Neural cell (in vitro differentiated cells): ENCODE results near the gene ANKRD62.

Experiments used
- CTCF ChIP-seq: fragments of 450-650 bp; IDR thresholded peaks from 2 replicates; pipeline ENCODE4 v1.5.1; 2014; ENCODE audit warnings: antibody characterized with exemption, mild to moderate bottlenecking, moderate library complexity; ENCODE audit not compliant: poor library complexity, severe bottlenecking
- EP300 ChIP-seq: fragments of 450-650 bp; conservative IDR thresholded peaks from 2 replicates; pipeline ENCODE4 v1.6.1; 2014; ENCODE audit warnings: antibody characterized with exemption, mild to moderate bottlenecking, moderate library complexity; ENCODE audit not compliant: poor library complexity, severe bottlenecking
- EZH2 ChIP-seq: fragments of 200-600, 300-800 bp; shearing (Covaris generic), sonication (generic); IDR thresholded peaks from 2 replicates; pipeline ENCODE4 v1.6.1; 2014; ENCODE audit warnings: antibody characterized with exemption, low read length, borderline replicate concordance, mild to moderate bottlenecking; ENCODE audit not compliant: insufficient read depth, poor library complexity, severe bottlenecking
- MXI1 ChIP-seq: fragments of 450-650 bp; conservative IDR thresholded peaks from 2 replicates; pipeline ENCODE4 v1.6.1; 2014; ENCODE audit warnings: antibody characterized with exemption, mild to moderate bottlenecking; ENCODE audit not compliant: poor library complexity, severe bottlenecking
- POLR2AphosphoS5 ChIP-seq: IDR thresholded peaks from 2 replicates; pipeline ENCODE4 v1.6.1; 2012
- RAD21 ChIP-seq: fragments of 450-650 bp; conservative IDR thresholded peaks from 2 replicates; pipeline ENCODE4 v1.6.1; 2014; ENCODE audit warnings: antibody characterized with exemption, mild to moderate bottlenecking, moderate library complexity

DNA sequence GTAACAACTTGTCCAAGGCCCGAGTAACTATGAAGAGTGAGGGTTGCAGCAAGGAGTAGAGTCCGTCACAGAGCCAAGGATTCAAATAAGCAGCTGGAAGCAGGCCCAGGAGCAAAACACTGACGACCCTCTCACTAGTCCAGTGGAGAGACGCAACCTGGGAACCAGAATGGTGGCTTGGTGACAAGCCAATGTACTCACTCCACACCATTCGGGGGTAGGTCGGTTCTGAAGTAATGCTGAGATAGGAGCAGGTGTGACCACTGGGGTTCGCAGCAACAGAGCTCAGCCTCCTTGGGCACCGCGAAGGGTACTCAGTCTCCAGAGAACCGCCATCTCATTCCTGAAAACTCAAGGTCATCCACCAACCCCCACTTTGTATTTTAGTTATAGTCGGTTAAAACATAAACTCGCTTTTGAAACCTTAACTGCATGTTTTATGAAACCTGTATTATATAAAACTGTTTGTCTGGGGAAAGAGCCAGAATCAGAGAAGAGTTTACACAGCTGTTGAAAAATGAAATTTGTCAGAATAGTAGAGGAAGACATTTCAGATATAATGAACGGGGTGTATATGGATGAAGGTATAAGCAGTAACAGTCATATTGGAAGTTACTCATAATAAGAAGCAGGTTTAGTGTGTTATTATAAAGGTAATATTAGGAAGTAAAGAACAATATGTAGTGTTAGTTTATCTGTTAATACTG, 8.6 kb downstream of the ANKRD62 start:
- no peak for TF ChIP-seq CTCF
- TF ChIP-seq MXI1, result no peak
- no peak for TF ChIP-seq EP300
- no peak for TF ChIP-seq EZH2
- TF ChIP-seq RAD21, result no peak
- no peak for TF ChIP-seq POLR2AphosphoS5
